HG02938 (cell line): ENCODE measurements around the gene GBF1.
"Not testable (repeated sequence)": the region's sequence is repeated elsewhere in the genome, so short reads cannot be mapped to it uniquely, and the experiment has no call there.

Experiments
- ATAC-seq: cut with Tn5 transposase; IDR thresholded peaks from one replicate; pipeline ENCODE4 v1.9.1; 2021; ENCODE audit warnings: mild to moderate bottlenecking, moderate library complexity; ENCODE audit not compliant: unreplicated experiment

The GBF1 gene

GRCh38 chr10:102298899-102299298, 53.6 kb downstream of the GBF1 start:
- ATAC-seq: no peak

GRCh38 chr10:102299873-102300272, 54.5 kb downstream of the GBF1 start:
- ATAC-seq: no peak

DNA sequence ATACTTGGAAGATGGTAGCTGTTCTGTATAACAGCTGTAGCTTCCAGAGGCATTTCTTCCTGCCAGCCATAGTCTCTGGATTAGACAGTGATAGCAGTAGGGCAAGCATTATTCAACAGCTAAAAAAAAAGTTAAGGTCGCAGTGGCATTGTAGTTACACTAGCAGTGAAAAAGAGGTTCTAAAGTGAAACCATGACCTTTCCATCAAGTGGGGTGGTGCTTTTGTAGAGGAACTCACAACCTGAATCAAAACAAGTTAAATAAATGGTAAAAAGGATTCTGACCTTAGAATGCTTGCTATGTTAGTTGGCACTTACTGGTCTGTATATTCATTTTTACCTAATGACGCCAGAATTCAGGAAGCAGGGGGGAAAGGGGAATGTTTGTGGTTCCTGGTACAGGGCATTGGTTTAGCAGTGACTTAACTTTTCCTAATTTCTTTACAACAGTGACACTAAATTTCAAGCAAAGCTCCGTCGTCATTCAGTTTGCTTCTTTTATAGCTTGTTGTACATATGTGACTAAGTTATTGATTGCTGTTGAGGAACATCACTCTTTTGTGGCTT, 55.0 kb downstream of the GBF1 start:
- no peak for ATAC-seq

DNA sequence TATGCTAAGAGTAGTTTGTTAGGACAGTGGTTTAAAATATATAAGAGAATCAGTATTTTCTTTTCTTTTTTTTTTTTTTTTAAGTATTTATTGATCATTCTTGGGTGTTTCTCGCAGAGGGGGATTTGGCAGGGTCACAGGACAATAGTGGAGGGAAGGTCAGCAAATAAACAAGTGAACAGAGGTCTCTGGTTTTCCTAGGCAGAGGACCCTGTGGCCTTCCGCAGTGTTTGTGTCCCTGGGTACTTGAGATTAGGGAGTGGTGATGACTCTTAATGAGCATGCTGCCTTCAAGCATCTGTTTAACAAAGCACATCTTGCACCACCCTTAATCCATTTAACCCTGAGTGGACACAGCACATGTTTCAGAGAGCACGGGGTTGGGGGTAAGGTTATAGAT, 55.6 kb downstream of the GBF1 start:
- not testable (repeated sequence) for ATAC-seq

DNA sequence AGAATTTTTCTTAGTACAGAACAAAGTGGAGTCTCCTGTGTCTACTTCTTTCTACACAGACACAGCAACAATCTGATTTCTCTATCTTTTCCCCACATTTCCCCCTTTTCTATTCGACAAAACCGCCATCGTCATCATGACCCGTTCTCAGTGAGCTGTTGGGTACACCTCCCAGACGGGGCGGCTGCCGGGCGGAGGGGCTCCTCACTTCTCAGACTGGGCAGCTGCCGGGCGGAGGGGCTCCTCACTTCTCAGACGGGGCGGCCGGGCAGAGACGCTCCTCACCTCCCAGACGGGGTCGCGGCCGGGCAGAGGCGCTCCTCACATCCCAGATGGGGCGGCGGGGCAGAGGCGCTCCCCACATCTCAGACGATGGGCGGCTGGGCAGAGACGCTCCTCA, 56.0 kb downstream of the GBF1 start:
- ATAC-seq: not testable (repeated sequence)

DNA sequence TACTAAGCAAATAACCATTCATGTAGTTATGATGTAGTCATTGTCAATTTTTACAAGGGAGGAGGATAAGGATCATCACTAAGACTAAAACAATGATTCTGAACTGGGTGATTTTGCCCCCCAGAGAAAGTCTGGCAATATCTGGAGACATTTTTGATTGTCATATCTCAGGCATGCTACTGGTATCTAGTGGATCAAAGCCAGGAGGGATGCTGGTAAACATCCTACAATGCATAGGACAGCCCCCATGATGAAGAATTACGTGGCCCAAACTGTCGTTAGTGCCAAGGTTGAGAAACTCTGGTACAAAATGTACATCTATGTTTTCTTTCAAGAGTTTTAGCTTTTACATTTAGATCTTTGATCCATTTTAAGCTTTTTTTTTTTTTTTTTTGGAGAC, 57.3 kb downstream of the GBF1 start:
- ATAC-seq: no peak

GRCh38 chr10:102306006-102306405, 60.7 kb downstream of the GBF1 start:
- no peak for ATAC-seq

- no peak for ATAC-seq
Measured at GRCh38 chr10:102306710-102307109, 61.4 kb downstream of the GBF1 start.

DNA sequence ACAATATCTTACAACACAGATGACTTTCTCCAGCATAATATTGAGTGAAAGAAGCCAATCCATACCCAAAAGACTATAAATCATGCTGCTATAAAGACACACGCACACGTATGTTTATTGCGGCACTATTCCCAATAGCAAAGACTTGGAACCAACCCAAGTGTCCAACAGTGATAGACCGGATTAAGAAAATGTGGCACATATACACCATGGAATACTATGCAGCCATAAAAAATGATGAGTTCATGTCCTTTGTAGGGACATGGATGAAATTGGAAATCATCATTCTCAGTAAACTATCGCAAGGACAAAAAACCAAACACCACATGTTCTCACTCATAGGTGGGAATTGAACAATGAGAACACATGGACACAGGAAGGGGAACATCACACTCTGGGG, 63.0 kb downstream of the GBF1 start:
- ATAC-seq: not testable (repeated sequence)

- ATAC-seq: no peak
Measured at GRCh38 chr10:102309236-102309635, 63.9 kb downstream of the GBF1 start.

DNA sequence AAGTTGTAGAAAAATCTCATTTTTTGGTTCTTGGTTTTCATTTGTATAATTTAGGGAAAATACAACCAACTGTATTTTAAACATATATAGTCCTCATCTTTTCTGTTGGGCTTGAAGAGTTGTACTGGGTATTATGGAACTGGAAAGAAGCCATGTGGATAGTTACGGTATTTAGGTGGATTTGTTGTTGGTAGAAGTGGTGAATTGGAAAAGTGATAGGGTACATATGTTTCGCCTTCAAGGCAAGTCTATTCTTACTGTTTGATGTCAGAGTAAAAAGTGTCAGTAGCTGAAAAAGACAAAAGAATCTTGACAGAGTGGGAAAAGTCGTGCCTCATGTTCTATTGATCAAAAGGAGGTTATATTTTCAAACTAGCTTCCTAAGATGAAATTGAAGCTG, 64.6 kb downstream of the GBF1 start:
- no peak for ATAC-seq

- ATAC-seq: no peak
Measured at GRCh38 chr10:102310361-102311024, 65.2 kb downstream of the GBF1 start.

- ATAC-seq: no peak
Measured at GRCh38 chr10:102311025-102311420, 65.7 kb downstream of the GBF1 start.

DNA sequence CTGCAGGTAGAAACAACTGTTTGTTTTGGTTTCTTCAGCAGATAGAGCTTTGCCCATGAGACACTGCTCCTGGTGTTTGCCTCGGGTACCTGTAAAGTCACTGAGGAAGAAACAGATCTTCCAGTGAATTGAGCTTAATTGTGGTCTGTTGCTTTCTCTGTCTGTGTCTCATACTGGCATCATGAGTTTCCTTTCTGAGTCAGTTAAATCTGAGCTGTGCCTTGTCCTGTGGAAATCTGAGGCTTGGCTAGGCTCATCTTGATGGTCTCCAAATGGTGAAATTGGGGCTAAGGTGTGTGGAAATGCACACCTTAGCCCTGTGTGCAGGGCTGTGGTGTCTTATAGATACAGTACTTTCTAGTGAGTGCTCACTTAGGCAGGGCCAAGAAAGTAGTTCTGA, 67.4 kb downstream of the GBF1 start:
- no peak for ATAC-seq

GRCh38 chr10:102313221-102313896, 68.0 kb downstream of the GBF1 start:
- ATAC-seq: no peak

DNA sequence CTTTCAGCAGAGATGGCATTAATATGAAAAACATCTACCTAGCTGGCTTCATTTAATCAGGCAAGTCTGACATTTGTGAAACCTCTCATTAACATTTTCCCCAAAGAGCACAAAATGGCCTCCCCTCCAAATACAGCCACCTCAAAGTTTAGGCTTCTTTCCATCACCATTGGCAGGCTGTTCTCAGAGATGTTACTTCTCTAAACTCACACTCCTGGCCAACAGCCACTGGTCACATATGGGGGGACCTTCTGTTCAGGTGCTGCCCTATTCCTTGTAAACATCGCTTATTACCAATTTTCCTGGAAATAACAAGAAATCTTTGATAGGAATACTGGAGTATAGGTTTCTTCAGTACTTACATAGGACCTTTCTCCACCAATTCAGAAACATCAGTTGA, 69.5 kb downstream of the GBF1 start:
- no peak for ATAC-seq

DNA sequence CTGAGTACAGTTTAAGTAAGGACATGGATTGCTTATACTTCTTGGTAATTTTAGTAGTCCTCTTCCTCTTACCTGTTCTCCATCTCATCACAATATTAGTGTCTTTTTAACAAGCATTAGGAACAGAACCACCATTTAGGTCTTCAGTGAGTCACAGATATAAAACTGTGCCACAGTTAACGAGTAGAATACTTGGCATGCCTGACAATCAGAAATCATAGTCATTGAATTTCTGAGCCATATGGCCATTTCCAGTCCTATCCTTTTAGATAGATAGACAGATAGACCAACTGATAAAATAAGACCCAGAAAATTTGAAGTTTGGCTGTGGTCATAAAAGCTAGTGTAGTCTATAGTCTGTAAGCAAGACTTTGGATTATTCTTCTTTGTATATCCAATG, 71.1 kb downstream of the GBF1 start:
- no peak for ATAC-seq

DNA sequence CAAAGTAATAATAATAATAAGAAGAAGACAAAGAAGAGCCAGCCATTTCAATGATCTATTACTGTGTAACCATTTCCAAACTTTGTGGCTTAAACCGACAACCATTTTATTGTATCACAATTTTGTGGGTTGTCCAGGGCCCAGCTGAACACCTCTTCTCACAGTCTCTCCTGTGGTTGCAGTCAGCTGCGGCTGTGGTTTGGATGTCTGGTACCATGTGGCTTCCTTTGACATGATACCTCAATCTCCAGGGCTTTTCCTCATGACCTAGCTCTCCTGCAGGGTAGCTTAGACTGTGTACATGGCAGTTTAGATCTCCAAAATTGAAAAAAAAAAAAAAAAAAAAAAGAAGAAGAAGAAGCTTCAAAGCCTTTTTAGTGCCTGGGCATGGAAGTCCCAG, 77.6 kb downstream of the GBF1 start:
- ATAC-seq: no peak

DNA sequence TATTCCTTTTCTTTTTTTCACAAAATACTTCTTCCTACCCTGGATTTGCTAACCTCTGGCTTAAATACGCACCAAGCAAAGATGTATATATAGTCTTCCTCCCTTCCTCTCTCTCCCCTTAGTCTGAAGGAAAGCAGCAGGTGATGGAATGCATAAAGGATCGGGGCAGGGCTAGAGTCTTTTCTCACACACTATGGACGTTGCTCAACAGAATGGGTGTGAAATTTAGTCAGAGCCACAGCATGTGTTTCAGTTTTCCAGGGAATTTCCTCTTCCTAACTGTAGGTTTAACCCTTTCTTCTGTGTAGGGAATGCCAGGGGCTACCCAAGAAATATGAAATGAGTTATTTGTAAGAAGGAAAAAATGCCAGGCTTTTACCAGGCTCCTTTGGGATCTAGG, 78.7 kb downstream of the GBF1 start:
- ATAC-seq: no peak

- no peak for ATAC-seq
Measured at GRCh38 chr10:102326031-102326430, 80.7 kb downstream of the GBF1 start.

- no peak for ATAC-seq
Measured at GRCh38 chr10:102327002-102327401, 81.7 kb downstream of the GBF1 start.

GRCh38 chr10:102327641-102328040, 82.3 kb downstream of the GBF1 start:
- no peak for ATAC-seq
